ENCODE results near the gene ENTHD1.

The ENTHD1 gene, protein sequence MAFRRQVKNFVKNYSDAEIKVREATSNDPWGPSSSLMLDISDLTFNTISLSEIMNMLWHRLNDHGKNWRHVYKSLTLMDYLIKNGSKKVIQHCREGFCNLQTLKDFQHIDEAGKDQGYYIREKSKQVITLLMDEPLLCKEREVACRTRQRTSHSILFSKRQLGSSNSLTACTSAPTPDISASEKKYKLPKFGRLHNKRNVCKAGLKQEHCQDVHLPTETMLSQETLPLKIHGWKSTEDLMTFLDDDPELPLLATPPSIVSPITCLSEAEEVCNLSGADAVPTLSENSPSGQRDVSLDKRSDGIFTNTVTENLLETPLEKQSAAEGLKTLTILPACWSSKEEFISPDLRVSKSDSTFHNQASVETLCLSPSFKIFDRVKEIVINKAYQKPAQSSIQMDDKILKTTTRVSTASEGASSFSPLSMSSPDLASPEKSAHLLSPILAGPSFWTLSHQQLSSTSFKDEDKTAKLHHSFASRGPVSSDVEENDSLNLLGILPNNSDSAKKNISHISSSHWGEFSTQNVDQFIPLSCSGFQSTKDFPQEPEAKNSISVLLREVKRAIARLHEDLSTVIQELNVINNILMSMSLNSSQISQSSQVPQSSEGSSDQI

DNA sequence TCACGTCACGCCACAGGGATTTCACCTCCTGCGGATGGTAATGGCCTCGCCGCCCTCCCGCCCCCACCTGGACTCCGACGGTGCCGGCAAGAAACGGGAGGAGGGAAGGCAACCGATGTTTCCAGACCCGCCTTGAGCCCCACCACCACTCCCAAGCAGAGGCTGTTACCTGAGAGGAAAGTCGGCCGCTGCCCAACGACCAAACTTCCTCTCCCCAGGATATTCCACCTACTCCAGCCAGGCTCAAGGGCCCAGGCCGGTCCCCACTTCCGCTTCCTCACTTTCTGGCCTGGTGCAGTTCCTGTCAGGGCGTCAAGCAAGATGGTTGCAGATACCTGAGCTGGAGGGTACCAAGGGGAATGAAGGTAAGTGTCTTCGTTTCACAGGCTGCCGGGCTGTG lies at the start of gene ENTHD1:
ENTHD1 (minus strand) TSS at position 235 of the 400 bp plus-strand sequence. CDS start 6,012 bp downstream, outside the sequence.
- TF ChIP-seq, protein P1, sequence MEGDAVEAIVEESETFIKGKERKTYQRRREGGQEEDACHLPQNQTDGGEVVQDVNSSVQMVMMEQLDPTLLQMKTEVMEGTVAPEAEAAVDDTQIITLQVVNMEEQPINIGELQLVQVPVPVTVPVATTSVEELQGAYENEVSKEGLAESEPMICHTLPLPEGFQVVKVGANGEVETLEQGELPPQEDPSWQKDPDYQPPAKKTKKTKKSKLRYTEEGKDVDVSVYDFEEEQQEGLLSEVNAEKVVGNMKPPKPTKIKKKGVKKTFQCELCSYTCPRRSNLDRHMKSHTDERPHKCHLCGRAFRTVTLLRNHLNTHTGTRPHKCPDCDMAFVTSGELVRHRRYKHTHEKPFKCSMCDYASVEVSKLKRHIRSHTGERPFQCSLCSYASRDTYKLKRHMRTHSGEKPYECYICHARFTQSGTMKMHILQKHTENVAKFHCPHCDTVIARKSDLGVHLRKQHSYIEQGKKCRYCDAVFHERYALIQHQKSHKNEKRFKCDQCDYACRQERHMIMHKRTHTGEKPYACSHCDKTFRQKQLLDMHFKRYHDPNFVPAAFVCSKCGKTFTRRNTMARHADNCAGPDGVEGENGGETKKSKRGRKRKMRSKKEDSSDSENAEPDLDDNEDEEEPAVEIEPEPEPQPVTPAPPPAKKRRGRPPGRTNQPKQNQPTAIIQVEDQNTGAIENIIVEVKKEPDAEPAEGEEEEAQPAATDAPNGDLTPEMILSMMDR (IDR thresholded peaks at IDR 0.05; ENCODE audit: extremely low read depth, insufficient read depth, missing control alignments) = no peak
- in situ Hi-C loops (cut with MboI; ENCODE audit: low pct_unique_long_range_greater_than_20kb, low sequenced_read_pairs, unreplicated experiment) = no loop called here
- no peak for DNase-seq (ENCODE audit: low spot score)

DNA sequence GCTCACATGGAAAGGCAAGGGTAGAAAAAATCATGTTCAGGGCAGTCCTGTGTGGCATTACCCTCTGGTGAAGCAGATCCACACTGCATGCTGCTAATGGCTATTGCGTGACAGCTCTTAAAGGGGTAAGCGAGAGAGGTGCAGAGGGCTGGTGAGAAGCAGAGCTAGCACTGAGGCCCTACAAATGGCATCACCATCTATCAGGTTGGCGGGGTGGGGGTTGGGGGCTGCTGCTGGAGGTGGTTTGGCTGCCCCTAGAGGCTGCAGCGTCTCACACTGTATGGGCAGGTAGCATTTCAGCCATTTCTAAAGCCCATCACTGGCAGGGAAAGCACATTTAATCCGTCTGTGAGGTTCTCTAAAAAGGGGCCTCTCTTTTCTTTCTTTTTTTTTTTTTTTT lies 49.8 kb upstream of the ENTHD1 start:
- in situ Hi-C loops (cut with MboI; ENCODE audit: low pct_unique_long_range_greater_than_20kb, low sequenced_read_pairs, unreplicated experiment) = no loop called here
- TF ChIP-seq, protein P1 (IDR thresholded peaks at IDR 0.05; ENCODE audit: extremely low read depth, insufficient read depth, missing control alignments) = peak; percentile 18
- DNase-seq (ENCODE audit: low spot score) = no peak

DNA sequence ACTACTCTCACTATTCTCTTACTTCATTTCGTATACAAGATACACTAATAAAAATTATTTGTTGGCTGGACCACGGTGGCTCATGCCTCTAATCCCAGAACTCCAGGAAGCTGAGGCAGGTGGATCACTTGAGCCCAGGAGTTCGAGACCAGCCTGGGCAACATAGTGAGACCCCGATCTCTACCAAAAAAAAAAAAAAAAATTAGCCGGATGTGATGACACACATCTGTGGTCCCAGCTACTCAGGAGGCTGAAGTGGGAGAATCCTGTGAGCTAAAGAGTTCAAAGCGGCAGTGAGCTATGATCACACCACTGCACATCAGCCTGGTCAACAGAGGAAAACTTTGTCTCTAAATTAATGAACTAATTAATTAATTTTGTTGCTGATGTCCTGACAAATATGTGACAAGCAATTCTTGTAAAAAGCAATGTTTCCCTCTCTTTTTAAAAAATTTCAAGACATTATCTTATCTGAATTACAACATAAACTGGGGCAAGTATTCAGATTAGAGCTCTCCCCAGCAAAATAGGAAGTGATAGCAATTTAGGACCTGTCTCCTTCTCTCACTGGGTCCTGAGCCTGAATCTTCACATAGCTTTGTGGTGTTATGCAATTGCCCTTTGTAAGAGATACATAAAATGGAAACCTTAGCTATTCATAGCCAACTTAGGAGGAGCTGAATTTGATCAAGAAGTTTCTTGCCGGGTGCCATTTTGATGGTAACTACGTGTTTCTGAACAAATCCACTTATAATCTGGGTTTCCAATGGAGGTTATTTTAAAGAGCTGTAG lies 49.1 kb upstream of the ENTHD1 start:
- in situ Hi-C loops (cut with MboI; ENCODE audit: low pct_unique_long_range_greater_than_20kb, low sequenced_read_pairs, unreplicated experiment) = no loop called here
- TF ChIP-seq, protein P1 (IDR thresholded peaks at IDR 0.05; ENCODE audit: extremely low read depth, insufficient read depth, missing control alignments) = no peak
- DNase-seq (ENCODE audit: low spot score) = no peak

DNA sequence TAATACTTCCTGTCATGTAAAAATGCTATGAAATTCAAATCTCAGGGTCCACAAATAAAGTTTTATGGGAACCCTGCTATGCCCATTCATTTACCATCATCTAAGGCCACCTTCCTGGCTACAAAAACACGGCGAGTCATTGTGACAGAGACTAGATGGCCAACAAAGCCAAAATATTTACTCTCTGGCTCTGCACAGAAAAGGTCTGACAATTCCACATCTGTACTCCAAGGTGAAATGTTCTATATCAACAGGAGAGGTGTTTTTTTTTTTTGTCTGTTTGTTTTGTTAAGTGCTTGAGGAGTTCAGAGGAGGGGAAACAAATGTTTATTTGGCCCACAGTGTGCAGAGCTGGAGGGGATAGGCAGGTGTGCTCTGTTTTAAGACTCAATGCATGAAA lies 48.0 kb upstream of the ENTHD1 start:
- TF ChIP-seq, protein P1 (IDR thresholded peaks at IDR 0.05; ENCODE audit: extremely low read depth, insufficient read depth, missing control alignments) = no peak
- in situ Hi-C loops (cut with MboI; ENCODE audit: low pct_unique_long_range_greater_than_20kb, low sequenced_read_pairs, unreplicated experiment) = no loop called here
- DNase-seq (ENCODE audit: low spot score) = no peak

DNA sequence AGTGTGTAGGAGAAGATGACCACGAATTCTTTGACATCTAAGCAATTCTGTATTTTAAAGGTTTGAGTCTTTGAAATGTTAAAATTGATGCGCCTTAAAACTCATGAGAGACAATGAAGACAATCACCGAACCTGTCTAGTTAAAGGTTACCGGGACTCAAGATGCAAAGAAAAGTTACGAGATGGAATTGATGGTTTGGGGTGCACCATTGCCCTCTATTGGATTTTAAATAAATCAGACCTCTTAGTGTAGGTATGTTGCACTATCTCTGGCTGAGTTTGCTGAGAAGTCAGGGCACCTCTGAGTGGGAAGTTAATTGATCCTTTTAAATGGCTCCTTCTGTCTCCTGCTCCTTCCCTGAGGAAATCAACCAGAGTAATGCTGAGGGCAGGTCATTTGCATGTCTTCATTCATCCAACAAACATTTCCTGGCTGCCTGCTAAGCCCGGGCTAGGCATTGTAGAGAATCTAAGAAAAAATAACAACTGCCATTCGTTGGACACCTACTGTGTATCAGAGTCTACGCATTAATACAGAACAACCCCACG lies 47.3 kb upstream of the ENTHD1 start:
- DNase-seq (ENCODE audit: low spot score) = peak; percentile 24
- TF ChIP-seq, protein P1 (IDR thresholded peaks at IDR 0.05; ENCODE audit: extremely low read depth, insufficient read depth, missing control alignments) = peak; percentile 29
- in situ Hi-C loops (cut with MboI; ENCODE audit: low pct_unique_long_range_greater_than_20kb, low sequenced_read_pairs, unreplicated experiment) = no loop called here

DNA sequence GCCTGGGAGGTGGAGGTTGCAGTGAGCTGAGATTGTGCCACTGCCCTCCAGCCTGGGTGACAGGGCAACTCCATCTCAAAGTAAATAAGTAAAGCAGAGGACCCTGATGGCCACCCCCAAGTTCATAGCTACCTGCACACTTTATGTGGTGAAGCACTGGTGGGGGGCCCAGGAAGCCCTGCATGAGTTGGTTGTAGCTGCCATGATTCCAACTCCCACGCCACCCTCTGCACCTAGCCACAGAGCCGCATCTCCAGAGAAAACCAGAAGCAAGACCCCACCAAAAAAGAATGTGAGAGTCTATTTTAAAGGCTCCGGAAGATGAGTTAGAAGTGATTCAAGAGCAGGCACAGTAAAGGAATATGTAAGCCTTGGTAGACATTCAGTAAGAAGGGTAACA lies 46.3 kb upstream of the ENTHD1 start:
- DNase-seq (ENCODE audit: low spot score) = no peak
- in situ Hi-C loops (cut with MboI; ENCODE audit: low pct_unique_long_range_greater_than_20kb, low sequenced_read_pairs, unreplicated experiment) = no loop called here
- TF ChIP-seq, protein P1 (IDR thresholded peaks at IDR 0.05; ENCODE audit: extremely low read depth, insufficient read depth, missing control alignments) = no peak
